OCI-LY7 (cell line): ENCODE data around the gene RUFY2.

ENCODE experiments used
- CTCF ChIP-seq: fragments of 200-600 bp; sonication (generic); conservative IDR thresholded peaks from 2 replicates; pipeline ENCODE4 v1.5.1; 2014; ENCODE audit warnings: mild to moderate bottlenecking, antibody characterized with exemption, low read length, moderate library complexity, mixed read lengths
- EZH2phosphoT487 ChIP-seq: fragments of 200-600 bp; sonication (generic); IDR thresholded peaks from 2 replicates; pipeline ENCODE4 v1.6.1; 2018; ENCODE audit warnings: low read depth, borderline replicate concordance, mild to moderate bottlenecking, mixed run types, antibody characterized with exemption, low read length, moderate library complexity, mixed read lengths

- TF ChIP-seq CTCF: no peak
- no peak for TF ChIP-seq EZH2phosphoT487
Measured at GRCh38 chr10:68408898-68409518, 1.9 kb upstream of the RUFY2 start.
